A549 (cell line): ENCODE measurements around the gene ZSCAN5A. TPM values are rescaled to one million over a fixed set of nuclear protein-coding genes. Genes with fewer than 3 reads are reported as not detected.
"Not testable (repeated sequence)": the region's sequence is repeated elsewhere in the genome, so short reads cannot be mapped to it uniquely, and the experiment has no call there.

Source experiments
- ATAC-seq, 2 experiments: fragments of 200-7000 bp in 1 of 2; fragments of >200 bp in 1 of 2; cut with Nextera tagmentation in 1 of 2; cut with Tn5 transposase in 1 of 2; 3 replicates each; pipeline versions ENCODE4 v1.8.0 to v1.9.1; 2018 to 2020; ENCODE audit warnings: mild to moderate bottlenecking in 1 of 2, moderate library complexity in 1 of 2
- CTCF ChIA-PET: fragments of 300-600 bp; sonication (Branson Sonifier 250); formaldehyde crosslinking; extraction: SDS; loops from one replicate; lab custom pipeline; 2021; ENCODE audit warnings: antibody characterized with exemption, inconsistent platforms; lab: Yijun Ruan, JAX
- POLR2A ChIA-PET: fragments of 350-600 bp; formaldehyde crosslinking; extraction: SDS; loops from one replicate; lab custom pipeline; 2021; ENCODE audit warnings: antibody characterized with exemption, inconsistent platforms; lab: Yijun Ruan, JAX
- DNase-seq, 2 experiments: peaks; one replicate each; pipeline versions ENCODE4 v3.0.0 to v3.0.0-alpha.2; 2011 to 2016; ENCODE audit warnings: low read depth in 1 of 2, low spot score in 1 of 2
- FAIRE-seq: peaks from 2 replicates; lab custom pipeline; 2011; peaks lifted over from hg19 to GRCh38; lab: Jason Lieb, UNC
- H3K27ac ChIP-seq, 2 experiments: fragments of >200 bp; sonication (Bioruptor Twin); formaldehyde crosslinking; 3 replicates each; pipeline ENCODE4 v1.5.1; 2016 to 2017
- H3K4me1 ChIP-seq: fragments of >200 bp; sonication (Bioruptor Twin); formaldehyde crosslinking; 3 replicates; pipeline ENCODE4 v1.6.1; 2016
- H3K4me2 ChIP-seq: fragments of >200 bp; sonication (Bioruptor Twin); formaldehyde crosslinking; 3 replicates; pipeline ENCODE4 v1.6.1; 2016
- H3K4me3 ChIP-seq: fragments of >200 bp; sonication (Bioruptor Twin); formaldehyde crosslinking; 3 replicates; pipeline ENCODE4 v1.5.1; 2016
- H3K9me3 ChIP-seq: fragments of >200 bp; sonication (Bioruptor Twin); formaldehyde crosslinking; 3 replicates; pipeline ENCODE4 v1.6.1; 2016
- BHLHE40 ChIP-seq: IDR thresholded peaks from 2 replicates; pipeline ENCODE4 v1.6.1; 2012; ENCODE audit warnings: low read depth, low read length, inconsistent platforms
- CBX2 ChIP-seq: fragments of 200-600 bp; sonication (generic); IDR thresholded peaks from 2 replicates; pipeline ENCODE4 v1.6.1; 2016; ENCODE audit warnings: low read depth, mild to moderate bottlenecking, borderline replicate concordance
- CHD2 ChIP-seq: fragments of 150-350 bp; IDR thresholded peaks from 2 replicates; pipeline ENCODE4 v1.6.1; 2014; ENCODE audit warnings: low read length; ENCODE audit not compliant: partially characterized antibody
- EHF ChIP-seq: fragments of 250-450 bp; sonication (Bioruptor Pico); IDR thresholded peaks from 2 replicates; pipeline ENCODE4 v1.5.0; 2020; ENCODE audit warnings: mild to moderate bottlenecking
- FOXS1 ChIP-seq: fragments of 250-450 bp; sonication (Bioruptor Pico); IDR thresholded peaks from 2 replicates; pipeline ENCODE4 v1.5.0; 2020; ENCODE audit warnings: mild to moderate bottlenecking, moderate library complexity
- HDAC2 ChIP-seq: fragments of 200-600 bp; sonication (generic); IDR thresholded peaks from 2 replicates; pipeline ENCODE4 v1.6.1; 2016
- HOXB5 ChIP-seq: fragments of 250-450 bp; sonication (Bioruptor Pico); IDR thresholded peaks from 2 replicates; pipeline ENCODE4 v1.5.0; 2020; ENCODE audit warnings: mild to moderate bottlenecking, moderate library complexity
- JUN ChIP-seq, 2 experiments: fragments of >200 bp; sonication (Bioruptor Twin); formaldehyde crosslinking; IDR thresholded peaks; 2 replicates in 1 of 2; 3 replicates in 1 of 2; pipeline ENCODE4 v1.6.1; 2016 to 2017
- JUNB ChIP-seq: fragments of >200 bp; sonication (Bioruptor Twin); formaldehyde crosslinking; IDR thresholded peaks from 2 replicates; pipeline ENCODE4 v1.6.1; 2016
- KDM5A ChIP-seq: fragments of 200-600 bp; sonication (generic); IDR thresholded peaks from 2 replicates; pipeline ENCODE4 v1.6.1; 2016; ENCODE audit warnings: antibody characterized with exemption, mild to moderate bottlenecking
- MAFK ChIP-seq: fragments of 450-650 bp; IDR thresholded peaks from 2 replicates; pipeline ENCODE4 v1.6.1; 2014; ENCODE audit not compliant: partially characterized antibody
- MAZ ChIP-seq: fragments of 150-350 bp; IDR thresholded peaks from 2 replicates; pipeline ENCODE4 v1.6.1; 2014; ENCODE audit warnings: antibody characterized with exemption, low read depth, low read length, borderline replicate concordance
- MYC ChIP-seq: IDR thresholded peaks from 2 replicates; pipeline ENCODE4 v1.6.1; 2012; ENCODE audit warnings: mild to moderate bottlenecking, inconsistent platforms, low read length, improper control_type of control experiment, borderline replicate concordance
- POLR2A ChIP-seq: IDR thresholded peaks from 2 replicates; pipeline ENCODE4 v1.6.1; 2012; ENCODE audit warnings: mild to moderate bottlenecking, low read length
- POLR2AphosphoS2 ChIP-seq: conservative IDR thresholded peaks from 2 replicates; pipeline ENCODE4 v1.6.1; 2012; ENCODE audit warnings: low read length, improper control_type of control experiment, inconsistent platforms
- RAD21 ChIP-seq, 2 experiments: fragments of >200 bp in 1 of 2; sonication (Bioruptor Twin) in 1 of 2; formaldehyde crosslinking in 1 of 2; IDR thresholded peaks in 1 of 2; conservative IDR thresholded peaks in 1 of 2; 2 replicates in 1 of 2; 3 replicates in 1 of 2; pipeline ENCODE4 v1.6.1; 2012 to 2018; ENCODE audit warnings: inconsistent platforms in 1 of 2
- RCOR1 ChIP-seq: fragments of 150-350 bp; IDR thresholded peaks from 2 replicates; pipeline ENCODE4 v1.6.1; 2014; ENCODE audit warnings: antibody characterized with exemption, low read length, low read depth
- TFCP2L1 ChIP-seq: fragments of 250-450 bp; sonication (Bioruptor Pico); IDR thresholded peaks from 2 replicates; pipeline ENCODE4 v1.5.0; 2021; ENCODE audit warnings: mild to moderate bottlenecking
- WGBS: methylation state at CpG from one replicate; pipeline ENCODE4 v1.1.6; 2017; ENCODE audit errors: missing lambda C conversion rate; 5-methylcytosine and 5-hydroxymethylcytosine counted together
- polyA plus RNA-seq, 4 experiments: library from polyadenylated mRNA; depleted of rRNA in 3 of 4; stranded (reverse); fragments of >200 nt; fragmentation: RNase III in 1 of 4; extraction: RNeasy Plus Mini Kit Qiagen cat#74134 plus additional on column Dnase treatment in 1 of 4; gene quantifications; 2 replicates in 3 of 4; 3 replicates in 1 of 4; pipeline ENCODE4 v1.2.3, GENCODE V29; 2011 to 2017
- TF ChIP-seq, protein P1 (sequence below): fragments of >200 bp; sonication (Bioruptor Twin); formaldehyde crosslinking; IDR thresholded peaks from 2 replicates; pipeline ENCODE4 v1.6.1; 2016
- TF ChIP-seq, protein P2 (sequence below): IDR thresholded peaks from 2 replicates; pipeline ENCODE4 v1.6.1; 2012; ENCODE audit warnings: low read depth, borderline replicate concordance
- TF ChIP-seq, protein P3 (sequence below): IDR thresholded peaks from 2 replicates; pipeline ENCODE4 v1.6.1; 2012
- TF ChIP-seq, protein P4 (sequence below): IDR thresholded peaks from 2 replicates; pipeline ENCODE4 v1.6.1; 2012
- TF ChIP-seq, protein P5 (sequence below): fragments of >200 bp; sonication (Bioruptor Twin); formaldehyde crosslinking; IDR thresholded peaks from 3 replicates; pipeline ENCODE4 v1.5.1; 2016
- TF ChIP-seq, protein P6 (sequence below): fragments of 150-350 bp; IDR thresholded peaks from 2 replicates; pipeline ENCODE4 v1.6.1; 2014; ENCODE audit warnings: low read depth, mild to moderate bottlenecking, low read length

ZSCAN5A gene
- polyA plus RNA-seq, 2 of the 4 experiments (the other 2 are of a cell fraction): 10.8 to 13.3 TPM

DNA sequence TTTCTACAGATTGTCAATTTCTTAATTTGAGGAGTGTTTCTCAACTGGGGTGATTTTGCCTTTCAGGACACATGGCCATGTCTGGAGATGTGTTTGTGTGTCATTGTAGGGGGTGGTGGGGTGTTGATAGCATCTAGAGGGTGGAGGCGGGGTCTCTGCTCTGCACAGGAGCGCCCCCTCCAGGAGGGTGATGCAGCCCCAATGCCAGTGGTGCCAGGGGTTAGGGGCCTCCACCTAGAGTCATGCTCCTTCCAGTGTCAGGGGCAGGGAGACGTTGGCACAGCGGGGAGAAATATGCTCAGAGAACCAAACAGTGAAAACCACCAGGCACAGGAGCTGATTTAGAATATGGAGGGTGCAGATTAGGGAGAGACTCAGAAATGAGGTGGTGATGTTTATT lies 68.9 kb downstream of the ZSCAN5A start:
- 41% methylated on average over 4 of the region's 4 CpGs for WGBS
- H3K27ac ChIP-seq, H3K4me3 ChIP-seq, ATAC-seq, CTCF ChIA-PET, FAIRE-seq, POLR2A ChIA-PET, H3K4me2 ChIP-seq, H3K4me1 ChIP-seq, DNase-seq: not testable (repeated sequence)
- peaks cover 36% of the 10 kb centered on the region; the same call in 2 of the 3 replicates for H3K9me3 ChIP-seq

DNA sequence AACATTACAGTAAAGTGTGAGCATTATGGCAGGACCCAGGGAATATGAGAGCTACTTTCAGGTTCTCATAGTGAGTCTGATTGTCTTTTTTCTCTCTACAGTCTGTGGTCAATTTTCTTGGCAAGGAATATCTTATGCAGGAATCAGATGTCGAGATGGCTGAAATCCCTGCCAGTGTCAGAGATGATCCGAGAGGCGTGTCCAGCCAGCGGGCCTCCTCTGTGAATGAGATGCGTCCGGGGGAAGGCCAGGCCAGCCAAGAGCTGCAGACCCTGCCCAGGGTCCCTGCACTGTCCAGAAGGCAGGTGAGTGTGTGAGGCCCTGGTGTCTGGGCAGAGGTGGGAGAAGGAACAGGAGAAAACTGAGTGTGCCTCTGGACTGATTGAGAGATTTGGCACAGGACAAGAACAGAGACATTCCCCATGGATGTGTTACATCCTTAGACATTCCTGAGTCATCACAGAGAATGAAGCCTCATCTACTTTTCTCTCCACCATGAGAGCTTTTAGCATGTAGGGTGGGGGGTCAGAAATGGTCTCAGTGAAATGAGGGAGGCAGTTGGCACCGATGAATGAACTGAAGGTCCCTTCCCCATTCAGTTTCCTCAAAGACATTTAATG lies 69.4 kb downstream of the ZSCAN5A start:
- ATAC-seq (no peak), FAIRE-seq (no peak), DNase-seq (no peak)
- H3K27ac ChIP-seq: no peak overlapping the region
- ChIA-PET POLR2A (no interaction called here), CTCF (interaction anchor here (2.2 kb wide), 1 partner anchor 8 kb away, joined by 8 read pairs; no protein-coding TSS in a partner anchor)
- H3K4me1 ChIP-seq: no peaks in the 10 kb centered on the region
- H3K9me3 ChIP-seq: peaks cover 38% of the 10 kb centered on the region; the same call in 2 of the 3 replicates
- 67% methylated on average over 7 of the region's 7 CpGs for WGBS
- TF ChIP-seq BHLHE40: no peak
- TF ChIP-seq HOXB5 (CRISPR knock-in tag): no peak
- TF ChIP-seq RCOR1: no peak
- TF ChIP-seq EHF (CRISPR knock-in tag): no peak
- no peak for TF ChIP-seq TFCP2L1 (CRISPR knock-in tag)
- no peak for TF ChIP-seq POLR2AphosphoS2
- TF ChIP-seq, protein P1, sequence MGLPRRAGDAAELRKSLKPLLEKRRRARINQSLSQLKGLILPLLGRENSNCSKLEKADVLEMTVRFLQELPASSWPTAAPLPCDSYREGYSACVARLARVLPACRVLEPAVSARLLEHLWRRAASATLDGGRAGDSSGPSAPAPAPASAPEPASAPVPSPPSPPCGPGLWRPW: no peak
- no peak for TF ChIP-seq POLR2A
- TF ChIP-seq MAZ: no peak
- TF ChIP-seq JUNB: no peak
- H3K4me2 ChIP-seq: no peak overlapping the region
- no peak overlapping the region for H3K4me3 ChIP-seq

DNA sequence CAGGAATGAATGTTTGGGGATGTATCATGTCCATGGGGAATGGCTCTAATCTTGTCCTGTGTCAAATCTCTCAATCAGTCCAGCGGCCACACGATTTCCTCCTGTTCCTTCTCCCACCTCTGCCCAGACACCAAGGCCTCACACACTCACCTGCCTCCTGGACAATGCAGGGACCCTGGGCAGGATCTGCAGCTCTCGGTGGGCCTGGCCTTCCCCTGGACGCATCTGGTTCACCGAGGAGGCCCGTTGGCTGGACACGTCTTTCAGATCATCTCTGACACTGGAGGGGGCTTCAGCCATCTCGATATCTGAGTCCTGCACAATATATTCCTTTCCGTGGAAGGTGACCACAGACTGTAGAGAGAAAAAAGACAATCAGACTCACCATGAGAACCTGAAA lies 91.2 kb downstream of the ZSCAN5A start:
- no peak overlapping the region for H3K4me3 ChIP-seq
- POLR2A ChIA-PET: no interaction called here
- H3K27ac ChIP-seq: no peak overlapping the region
- CTCF ChIA-PET: no interaction called here
- ATAC-seq (no peak), FAIRE-seq (no peak), DNase-seq (no peak)
- no peak overlapping the region for H3K4me2 ChIP-seq
- WGBS: 34% methylated on average over 9 of the region's 9 CpGs
- no peak for TF ChIP-seq MAFK
- no peak for TF ChIP-seq MYC
- TF ChIP-seq JUN (IDR thresholded peaks at IDR 0.05): no peak
- no peak for TF ChIP-seq KDM5A
- TF ChIP-seq, protein P1: no peak
- no peak for TF ChIP-seq RCOR1
- TF ChIP-seq FOXS1: no peak
- TF ChIP-seq HDAC2: no peak
- TF ChIP-seq, protein P2, sequence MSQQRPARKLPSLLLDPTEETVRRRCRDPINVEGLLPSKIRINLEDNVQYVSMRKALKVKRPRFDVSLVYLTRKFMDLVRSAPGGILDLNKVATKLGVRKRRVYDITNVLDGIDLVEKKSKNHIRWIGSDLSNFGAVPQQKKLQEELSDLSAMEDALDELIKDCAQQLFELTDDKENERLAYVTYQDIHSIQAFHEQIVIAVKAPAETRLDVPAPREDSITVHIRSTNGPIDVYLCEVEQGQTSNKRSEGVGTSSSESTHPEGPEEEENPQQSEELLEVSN: no peak
- no peak for TF ChIP-seq CHD2
- TF ChIP-seq JUNB: no peak
- no peak for TF ChIP-seq CBX2
- no peak for TF ChIP-seq TFCP2L1 (CRISPR knock-in tag)
- TF ChIP-seq, protein P3, sequence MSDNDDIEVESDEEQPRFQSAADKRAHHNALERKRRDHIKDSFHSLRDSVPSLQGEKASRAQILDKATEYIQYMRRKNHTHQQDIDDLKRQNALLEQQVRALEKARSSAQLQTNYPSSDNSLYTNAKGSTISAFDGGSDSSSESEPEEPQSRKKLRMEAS: no peak
- TF ChIP-seq, protein P4, sequence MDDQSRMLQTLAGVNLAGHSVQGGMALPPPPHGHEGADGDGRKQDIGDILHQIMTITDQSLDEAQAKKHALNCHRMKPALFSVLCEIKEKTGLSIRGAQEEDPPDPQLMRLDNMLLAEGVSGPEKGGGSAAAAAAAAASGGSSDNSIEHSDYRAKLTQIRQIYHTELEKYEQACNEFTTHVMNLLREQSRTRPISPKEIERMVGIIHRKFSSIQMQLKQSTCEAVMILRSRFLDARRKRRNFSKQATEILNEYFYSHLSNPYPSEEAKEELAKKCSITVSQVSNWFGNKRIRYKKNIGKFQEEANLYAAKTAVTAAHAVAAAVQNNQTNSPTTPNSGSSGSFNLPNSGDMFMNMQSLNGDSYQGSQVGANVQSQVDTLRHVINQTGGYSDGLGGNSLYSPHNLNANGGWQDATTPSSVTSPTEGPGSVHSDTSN: no peak
- TF ChIP-seq, protein P5, sequence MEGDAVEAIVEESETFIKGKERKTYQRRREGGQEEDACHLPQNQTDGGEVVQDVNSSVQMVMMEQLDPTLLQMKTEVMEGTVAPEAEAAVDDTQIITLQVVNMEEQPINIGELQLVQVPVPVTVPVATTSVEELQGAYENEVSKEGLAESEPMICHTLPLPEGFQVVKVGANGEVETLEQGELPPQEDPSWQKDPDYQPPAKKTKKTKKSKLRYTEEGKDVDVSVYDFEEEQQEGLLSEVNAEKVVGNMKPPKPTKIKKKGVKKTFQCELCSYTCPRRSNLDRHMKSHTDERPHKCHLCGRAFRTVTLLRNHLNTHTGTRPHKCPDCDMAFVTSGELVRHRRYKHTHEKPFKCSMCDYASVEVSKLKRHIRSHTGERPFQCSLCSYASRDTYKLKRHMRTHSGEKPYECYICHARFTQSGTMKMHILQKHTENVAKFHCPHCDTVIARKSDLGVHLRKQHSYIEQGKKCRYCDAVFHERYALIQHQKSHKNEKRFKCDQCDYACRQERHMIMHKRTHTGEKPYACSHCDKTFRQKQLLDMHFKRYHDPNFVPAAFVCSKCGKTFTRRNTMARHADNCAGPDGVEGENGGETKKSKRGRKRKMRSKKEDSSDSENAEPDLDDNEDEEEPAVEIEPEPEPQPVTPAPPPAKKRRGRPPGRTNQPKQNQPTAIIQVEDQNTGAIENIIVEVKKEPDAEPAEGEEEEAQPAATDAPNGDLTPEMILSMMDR: no peak
- TF ChIP-seq, protein P6, sequence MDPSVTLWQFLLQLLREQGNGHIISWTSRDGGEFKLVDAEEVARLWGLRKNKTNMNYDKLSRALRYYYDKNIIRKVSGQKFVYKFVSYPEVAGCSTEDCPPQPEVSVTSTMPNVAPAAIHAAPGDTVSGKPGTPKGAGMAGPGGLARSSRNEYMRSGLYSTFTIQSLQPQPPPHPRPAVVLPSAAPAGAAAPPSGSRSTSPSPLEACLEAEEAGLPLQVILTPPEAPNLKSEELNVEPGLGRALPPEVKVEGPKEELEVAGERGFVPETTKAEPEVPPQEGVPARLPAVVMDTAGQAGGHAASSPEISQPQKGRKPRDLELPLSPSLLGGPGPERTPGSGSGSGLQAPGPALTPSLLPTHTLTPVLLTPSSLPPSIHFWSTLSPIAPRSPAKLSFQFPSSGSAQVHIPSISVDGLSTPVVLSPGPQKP: no peak
- no peak for TF ChIP-seq RAD21 (conservative IDR thresholded peaks at IDR 0.05 in 1 of 2, IDR thresholded peaks at IDR 0.05 in 1 of 2)
- TF ChIP-seq, all 56 proteins: peak for 0
- Histone ChIP-seq H3K9me3 (peaks cover 8% of the 10 kb centered on the region; the same call in 1 of the 3 replicates), H3K4me1 (no peaks in the 10 kb centered on the region)
